Epithelial cell of esophagus (primary cell): ENCODE results near the gene MATN1.
A peak's percentile ranks its signal among the peaks of the same experiment; 100 is the strongest.

Experiments
- DNase-seq: peaks from one replicate; pipeline ENCODE4 v3.0.0; 2010; ENCODE audit warnings: low read depth
- H3K4me3 ChIP-seq: 2 replicates; pipeline ENCODE4 v1.5.1; 2011; ENCODE audit warnings: mild to moderate bottlenecking, low read length, control low read depth
- TF ChIP-seq, protein P1 (sequence below): IDR thresholded peaks from 2 replicates; pipeline ENCODE4 v1.5.1; 2011; ENCODE audit warnings: low read depth, mild to moderate bottlenecking, low read length, control low read depth, inconsistent platforms; ENCODE audit not compliant: insufficient read depth; ENCODE audit errors: missing control alignments

MATN1 gene

DNA sequence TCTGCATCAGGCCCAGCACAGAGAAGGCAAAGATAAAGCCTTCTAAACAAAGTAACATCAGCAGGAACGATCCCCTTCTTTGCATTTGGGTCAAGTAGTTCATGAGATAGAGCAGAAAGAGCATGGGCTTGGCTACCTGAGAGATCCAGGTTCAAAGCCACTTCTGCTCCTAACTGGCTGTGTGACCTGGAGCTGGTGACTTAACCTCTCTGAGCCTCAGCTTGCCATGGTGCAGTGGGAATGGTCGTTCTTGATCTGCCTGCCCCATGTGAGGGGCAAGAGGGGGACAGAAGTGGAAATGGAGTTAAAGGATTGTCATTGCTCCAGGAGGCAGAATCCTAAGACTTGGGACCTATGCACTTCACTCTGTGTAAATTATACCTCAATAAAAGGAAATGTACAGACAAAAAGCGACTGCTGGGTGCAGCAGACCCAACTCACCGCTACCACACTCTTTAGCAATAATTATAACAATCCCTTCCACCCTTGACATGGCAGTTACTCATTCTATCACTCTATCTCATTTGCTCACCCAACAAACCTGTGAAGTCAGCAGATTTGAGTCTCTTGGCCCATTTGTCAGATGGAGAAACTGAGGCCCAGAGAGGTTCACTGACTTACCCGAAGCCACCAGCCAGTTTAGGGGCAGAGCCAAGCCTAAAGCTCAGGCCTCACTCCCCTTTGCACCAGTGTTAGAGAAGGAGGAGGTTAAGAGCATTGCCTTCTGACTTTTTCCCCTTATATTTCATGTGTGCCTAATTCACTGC is 1.5 kb upstream of the MATN1 start:
- H3K4me3 ChIP-seq, result no peak overlapping the region
- TF ChIP-seq, protein P1, sequence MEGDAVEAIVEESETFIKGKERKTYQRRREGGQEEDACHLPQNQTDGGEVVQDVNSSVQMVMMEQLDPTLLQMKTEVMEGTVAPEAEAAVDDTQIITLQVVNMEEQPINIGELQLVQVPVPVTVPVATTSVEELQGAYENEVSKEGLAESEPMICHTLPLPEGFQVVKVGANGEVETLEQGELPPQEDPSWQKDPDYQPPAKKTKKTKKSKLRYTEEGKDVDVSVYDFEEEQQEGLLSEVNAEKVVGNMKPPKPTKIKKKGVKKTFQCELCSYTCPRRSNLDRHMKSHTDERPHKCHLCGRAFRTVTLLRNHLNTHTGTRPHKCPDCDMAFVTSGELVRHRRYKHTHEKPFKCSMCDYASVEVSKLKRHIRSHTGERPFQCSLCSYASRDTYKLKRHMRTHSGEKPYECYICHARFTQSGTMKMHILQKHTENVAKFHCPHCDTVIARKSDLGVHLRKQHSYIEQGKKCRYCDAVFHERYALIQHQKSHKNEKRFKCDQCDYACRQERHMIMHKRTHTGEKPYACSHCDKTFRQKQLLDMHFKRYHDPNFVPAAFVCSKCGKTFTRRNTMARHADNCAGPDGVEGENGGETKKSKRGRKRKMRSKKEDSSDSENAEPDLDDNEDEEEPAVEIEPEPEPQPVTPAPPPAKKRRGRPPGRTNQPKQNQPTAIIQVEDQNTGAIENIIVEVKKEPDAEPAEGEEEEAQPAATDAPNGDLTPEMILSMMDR, result no peak

GRCh38 chr1:30724175-30724574 is 790 bp upstream of the MATN1 start:
- DNase-seq, result no peak
- H3K4me3 ChIP-seq, result no peak overlapping the region
- TF ChIP-seq, protein P1, result no peak

More for the DNA sequence above, 1.5 kb upstream of the MATN1 start:
- no peak for DNase-seq

DNA sequence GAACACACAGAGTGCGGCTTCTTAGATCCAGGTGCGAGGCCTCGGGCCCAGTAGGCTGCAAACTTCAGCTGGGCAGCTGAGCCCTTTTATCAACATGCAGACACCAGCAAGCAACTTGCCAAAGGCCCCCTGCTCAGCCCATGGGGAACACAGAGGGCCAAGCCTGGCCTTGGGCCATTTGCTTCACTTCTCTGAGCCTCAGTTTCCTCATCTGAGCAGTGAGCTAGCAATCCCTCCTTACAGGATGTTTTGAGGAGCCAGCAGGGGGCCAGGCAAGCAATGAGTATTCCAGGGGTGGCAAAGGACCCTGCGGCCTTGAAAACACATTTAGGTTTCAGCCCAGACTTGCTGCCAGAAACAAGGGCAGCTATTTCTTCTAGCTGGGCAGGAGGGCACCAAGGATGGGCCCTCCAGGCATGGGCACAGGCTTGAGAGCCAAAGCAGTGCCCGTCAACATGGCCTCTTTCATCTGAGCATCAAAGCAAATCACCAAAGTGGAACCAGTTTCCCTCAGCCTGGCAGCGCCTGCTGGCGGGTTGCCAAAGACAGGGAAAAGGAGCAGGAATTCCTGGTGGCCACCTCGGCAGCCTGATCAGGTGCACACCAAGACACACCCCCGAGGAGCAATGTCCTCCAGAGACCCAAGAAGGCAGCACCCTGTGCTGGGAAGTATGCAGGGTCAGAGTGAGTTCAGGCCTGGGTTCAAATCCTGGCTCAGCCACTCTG is 1.4 kb downstream of the MATN1 start:
- no peak for DNase-seq
- no peak overlapping the region for H3K4me3 ChIP-seq
- TF ChIP-seq, protein P1, result no peak

GRCh38 chr1:30721341-30721793 is 2.0 kb downstream of the MATN1 start:
- TF ChIP-seq, protein P1, result no peak
- no peak overlapping the region for H3K4me3 ChIP-seq
- DNase-seq, result no peak

GRCh38 chr1:30720271-30721223 is 2.8 kb downstream of the MATN1 start:
- no peak overlapping the region for H3K4me3 ChIP-seq
- TF ChIP-seq, protein P1, result no peak
- no peak for DNase-seq

GRCh38 chr1:30719406-30720270 is 3.7 kb downstream of the MATN1 start:
- DNase-seq, result peak; percentile 56
- peak overlapping the region; percentile 67 for H3K4me3 ChIP-seq
- TF ChIP-seq, protein P1, result no peak
